HG02981 (cell line): Measurements from ENCODE around the gene RPL10A.

Experiments
- ATAC-seq: cut with Tn5 transposase; IDR thresholded peaks from one replicate; pipeline ENCODE4 v1.9.1; 2021; ENCODE audit warnings: mild to moderate bottlenecking, moderate library complexity; ENCODE audit not compliant: unreplicated experiment

RPL10A gene

GRCh38 chr6:35474942-35475570, 6.9 kb downstream of the RPL10A start:
- ATAC-seq, result no peak

GRCh38 chr6:35475573-35475972, 7.4 kb downstream of the RPL10A start:
- no peak for ATAC-seq

GRCh38 chr6:35476004-35476403, 7.8 kb downstream of the RPL10A start:
- no peak for ATAC-seq

GRCh38 chr6:35477028-35477427, 8.8 kb downstream of the RPL10A start:
- no peak for ATAC-seq

GRCh38 chr6:35477551-35478179, 9.5 kb downstream of the RPL10A start:
- ATAC-seq, result no peak

- ATAC-seq, result no peak
These were observed 10.1 kb downstream of the RPL10A start for GRCh38 chr6:35478259-35478658.

GRCh38 chr6:35480176-35480575, 12.0 kb downstream of the RPL10A start:
- no peak for ATAC-seq

- no peak for ATAC-seq
These were observed 13.0 kb downstream of the RPL10A start for GRCh38 chr6:35481226-35481625.

GRCh38 chr6:35483062-35483461, 14.9 kb downstream of the RPL10A start:
- no peak for ATAC-seq

GRCh38 chr6:35483490-35483889, 15.3 kb downstream of the RPL10A start:
- ATAC-seq, result no peak

- no peak for ATAC-seq
These were observed 15.9 kb downstream of the RPL10A start for GRCh38 chr6:35483893-35484645.

- no peak for ATAC-seq
These were observed 16.8 kb downstream of the RPL10A start for GRCh38 chr6:35484921-35485392.

GRCh38 chr6:35485402-35485877, 17.2 kb downstream of the RPL10A start:
- no peak for ATAC-seq

GRCh38 chr6:35486005-35486925, 18.1 kb downstream of the RPL10A start:
- ATAC-seq, result no peak

- ATAC-seq, result no peak
These were observed 19.7 kb downstream of the RPL10A start for GRCh38 chr6:35487658-35488516.

- no peak for ATAC-seq
These were observed 20.3 kb downstream of the RPL10A start for GRCh38 chr6:35488517-35488862.

- ATAC-seq, result no peak
These were observed 20.9 kb downstream of the RPL10A start for GRCh38 chr6:35489066-35489465.

GRCh38 chr6:35489995-35490791, 22.0 kb downstream of the RPL10A start:
- ATAC-seq, result no peak
